Liver (tissue), 9 donors: ENCODE measurements around the gene SLC22A13. TPM values are rescaled to one million over a fixed set of nuclear protein-coding genes. Genes with fewer than 3 reads are reported as not detected.

ENCODE experiments used
- DNase-seq: peaks from one replicate; pipeline ENCODE4 v3.0.0-alpha.2; 2017; ENCODE audit warnings: low spot score
- H3K27ac ChIP-seq, 2 donors: one replicate each; pipeline ENCODE4 v1.7.0; 2013; ENCODE audit warnings: inconsistent platforms in 2 of 2, low read length in 2 of 2, control low read depth in 1 of 2, low read depth in 1 of 2, mild to moderate bottlenecking in 1 of 2
- H3K27me3 ChIP-seq, 4 donors: one replicate each; pipeline versions ENCODE4 v1.6.1 to v1.7.0; 2013; ENCODE audit warnings: low read length in 3 of 4, inconsistent platforms in 1 of 4, mild to moderate bottlenecking in 1 of 4, moderate library complexity in 1 of 4; ENCODE audit not compliant: control insufficient read depth in 4 of 4, insufficient read depth in 4 of 4
- H3K36me3 ChIP-seq, 4 donors: one replicate each; pipeline versions ENCODE4 v1.6.1 to v1.7.0; 2013; ENCODE audit warnings: low read length in 3 of 4, mild to moderate bottlenecking in 3 of 4, low read depth in 1 of 4, moderate library complexity in 1 of 4; ENCODE audit not compliant: control insufficient read depth in 4 of 4, insufficient read depth in 3 of 4
- H3K4me1 ChIP-seq, 4 donors: one replicate each; pipeline versions ENCODE4 v1.6.1 to v1.7.0; 2013; ENCODE audit warnings: low read length in 3 of 4, mild to moderate bottlenecking in 3 of 4, moderate library complexity in 1 of 4; ENCODE audit not compliant: control insufficient read depth in 4 of 4, insufficient read depth in 4 of 4
- H3K4me3 ChIP-seq, 3 donors: one replicate each; pipeline versions ENCODE4 v1.6.1 to v1.7.0; 2013; ENCODE audit warnings: low read length in 3 of 3, control low read depth in 1 of 3, low read depth in 1 of 3, mild to moderate bottlenecking in 1 of 3
- H3K9ac ChIP-seq, 2 donors: one replicate each; pipeline ENCODE4 v1.7.0; 2013; ENCODE audit warnings: low read length in 2 of 2, mild to moderate bottlenecking in 2 of 2, moderate library complexity in 2 of 2, control low read depth in 1 of 2, low read depth in 1 of 2
- H3K9me3 ChIP-seq, 4 donors: one replicate each; pipeline versions ENCODE4 v1.6.1 to v1.7.0; 2013; ENCODE audit warnings: low read length in 3 of 4; ENCODE audit not compliant: control insufficient read depth in 4 of 4
- FOXA1 ChIP-seq: IDR thresholded peaks from 2 replicates; pipeline ENCODE4 v1.6.1; 2016; ENCODE audit warnings: antibody characterized with exemption
- FOXA2 ChIP-seq: IDR thresholded peaks from 2 replicates; pipeline ENCODE4 v1.6.1; 2016; ENCODE audit warnings: antibody characterized with exemption
- HNF4A ChIP-seq, 2 donors: conservative IDR thresholded peaks; 2 replicates each; pipeline ENCODE4 v1.6.1; 2016; ENCODE audit warnings: antibody characterized with exemption in 2 of 2, mild to moderate bottlenecking in 2 of 2
- HNF4G ChIP-seq: IDR thresholded peaks from 2 replicates; pipeline ENCODE4 v1.6.1; 2016; ENCODE audit warnings: antibody characterized with exemption
- JUND ChIP-seq, 2 donors: IDR thresholded peaks; 2 replicates each; pipeline ENCODE4 v1.6.1; 2016; ENCODE audit warnings: antibody characterized with exemption in 2 of 2
- NR2F2 ChIP-seq: IDR thresholded peaks from 2 replicates; pipeline ENCODE4 v1.6.1; 2016; ENCODE audit warnings: antibody characterized with exemption
- RXRA ChIP-seq, 2 donors: IDR thresholded peaks; 2 replicates each; pipeline ENCODE4 v1.6.1; 2017 to 2018; ENCODE audit warnings: antibody characterized with exemption in 2 of 2, mild to moderate bottlenecking in 1 of 2
- TAF1 ChIP-seq: conservative IDR thresholded peaks from 2 replicates; pipeline ENCODE4 v1.6.1; 2016; ENCODE audit warnings: antibody characterized with exemption, mild to moderate bottlenecking
- YY1 ChIP-seq: IDR thresholded peaks from 2 replicates; pipeline ENCODE4 v1.6.1; 2016; ENCODE audit warnings: antibody characterized with exemption, mild to moderate bottlenecking
- WGBS: extraction: QIAGEN DNeasy Blood & Tissue Kit; methylation state at CpG from one replicate; pipeline ENCODE4 v1.1.7; 2013; 5-methylcytosine and 5-hydroxymethylcytosine counted together
- polyA plus RNA-seq, 2 donors: library from polyadenylated mRNA; stranded (reverse) in 1 of 2; unstranded in 1 of 2; fragments of 200-250 nt in 1 of 2; fragments of >200 nt in 1 of 2; fragmentation: Nextera tagmentation in 1 of 2; extraction: Ambion mirVana in 1 of 2; gene quantifications; one replicate each; pipeline versions ENCODE4 v1.2.1 to v1.2.3, GENCODE V29; 2013 to 2015
- total RNA-seq, 2 donors: library from RNA; depleted of rRNA; stranded (reverse); fragments of >200 nt; gene quantifications; one replicate each; pipeline ENCODE4 v1.2.3, GENCODE V29; 2014
- TF ChIP-seq, protein P1 (sequence below): IDR thresholded peaks from 2 replicates; pipeline ENCODE4 v1.6.1; 2016; ENCODE audit warnings: antibody characterized with exemption, mild to moderate bottlenecking
- TF ChIP-seq, protein P2 (sequence below): IDR thresholded peaks from 2 replicates; pipeline ENCODE4 v1.6.1; 2016; ENCODE audit warnings: antibody characterized with exemption
- TF ChIP-seq, protein P3 (sequence below): IDR thresholded peaks from 2 replicates; pipeline ENCODE4 v1.6.1; 2016; ENCODE audit warnings: antibody characterized with exemption
- TF ChIP-seq, protein P4 (sequence below): IDR thresholded peaks from 2 replicates; pipeline ENCODE4 v1.6.1; 2016; ENCODE audit warnings: antibody characterized with exemption
- TF ChIP-seq, protein P5 (sequence below): fragments of 150-350 bp; IDR thresholded peaks from 2 replicates; pipeline ENCODE4 v1.5.1; 2017; ENCODE audit warnings: improper control_type of control experiment, low read depth, low read length; ENCODE audit not compliant: missing input control
- donor health status: healthy.
- donor health status: healthy.
- donor health status: healthy.
- donor health status: healthy.
- donor health status: healthy.

The SLC22A13 gene
- total and polyA plus RNA-seq, 4 donors: 0.10 to 0.42 (median 0.14) TPM; not detected in 1

DNA sequence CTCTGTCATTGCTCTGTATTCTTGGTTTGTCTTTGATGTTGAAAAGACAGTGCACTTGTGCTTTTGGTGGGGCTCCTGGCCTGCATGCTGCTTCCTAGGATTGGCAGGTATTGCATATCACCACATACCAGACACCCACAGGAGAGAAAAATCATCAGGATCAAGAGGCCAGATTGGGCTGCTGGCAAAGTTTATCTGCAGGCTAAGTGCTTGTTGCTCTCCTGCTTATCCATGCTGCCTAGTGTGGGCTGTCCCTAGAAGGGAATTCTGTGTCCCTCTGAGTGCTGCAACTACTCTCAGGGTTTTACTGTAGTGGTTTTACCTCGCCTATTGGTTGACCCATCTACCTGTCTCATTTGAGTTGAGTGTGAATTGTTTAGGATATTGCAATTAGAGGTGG lies 833 bp upstream of the SLC22A13 start:
- H3K36me3 ChIP-seq: no peaks in the 10 kb centered on the region
- no peaks in the 10 kb centered on the region for H3K9me3 ChIP-seq
- TF ChIP-seq TAF1 (no peak), HNF4A (conservative IDR thresholded peaks at IDR 0.05) (no peak), FOXA1 (no peak), NR2F2 (no peak), FOXA2 (no peak), HNF4G (no peak)
- TF ChIP-seq, protein P1, sequence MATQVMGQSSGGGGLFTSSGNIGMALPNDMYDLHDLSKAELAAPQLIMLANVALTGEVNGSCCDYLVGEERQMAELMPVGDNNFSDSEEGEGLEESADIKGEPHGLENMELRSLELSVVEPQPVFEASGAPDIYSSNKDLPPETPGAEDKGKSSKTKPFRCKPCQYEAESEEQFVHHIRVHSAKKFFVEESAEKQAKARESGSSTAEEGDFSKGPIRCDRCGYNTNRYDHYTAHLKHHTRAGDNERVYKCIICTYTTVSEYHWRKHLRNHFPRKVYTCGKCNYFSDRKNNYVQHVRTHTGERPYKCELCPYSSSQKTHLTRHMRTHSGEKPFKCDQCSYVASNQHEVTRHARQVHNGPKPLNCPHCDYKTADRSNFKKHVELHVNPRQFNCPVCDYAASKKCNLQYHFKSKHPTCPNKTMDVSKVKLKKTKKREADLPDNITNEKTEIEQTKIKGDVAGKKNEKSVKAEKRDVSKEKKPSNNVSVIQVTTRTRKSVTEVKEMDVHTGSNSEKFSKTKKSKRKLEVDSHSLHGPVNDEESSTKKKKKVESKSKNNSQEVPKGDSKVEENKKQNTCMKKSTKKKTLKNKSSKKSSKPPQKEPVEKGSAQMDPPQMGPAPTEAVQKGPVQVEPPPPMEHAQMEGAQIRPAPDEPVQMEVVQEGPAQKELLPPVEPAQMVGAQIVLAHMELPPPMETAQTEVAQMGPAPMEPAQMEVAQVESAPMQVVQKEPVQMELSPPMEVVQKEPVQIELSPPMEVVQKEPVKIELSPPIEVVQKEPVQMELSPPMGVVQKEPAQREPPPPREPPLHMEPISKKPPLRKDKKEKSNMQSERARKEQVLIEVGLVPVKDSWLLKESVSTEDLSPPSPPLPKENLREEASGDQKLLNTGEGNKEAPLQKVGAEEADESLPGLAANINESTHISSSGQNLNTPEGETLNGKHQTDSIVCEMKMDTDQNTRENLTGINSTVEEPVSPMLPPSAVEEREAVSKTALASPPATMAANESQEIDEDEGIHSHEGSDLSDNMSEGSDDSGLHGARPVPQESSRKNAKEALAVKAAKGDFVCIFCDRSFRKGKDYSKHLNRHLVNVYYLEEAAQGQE: no peak
- TF ChIP-seq, protein P2, sequence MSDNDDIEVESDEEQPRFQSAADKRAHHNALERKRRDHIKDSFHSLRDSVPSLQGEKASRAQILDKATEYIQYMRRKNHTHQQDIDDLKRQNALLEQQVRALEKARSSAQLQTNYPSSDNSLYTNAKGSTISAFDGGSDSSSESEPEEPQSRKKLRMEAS: no peak
- TF ChIP-seq, protein P3, sequence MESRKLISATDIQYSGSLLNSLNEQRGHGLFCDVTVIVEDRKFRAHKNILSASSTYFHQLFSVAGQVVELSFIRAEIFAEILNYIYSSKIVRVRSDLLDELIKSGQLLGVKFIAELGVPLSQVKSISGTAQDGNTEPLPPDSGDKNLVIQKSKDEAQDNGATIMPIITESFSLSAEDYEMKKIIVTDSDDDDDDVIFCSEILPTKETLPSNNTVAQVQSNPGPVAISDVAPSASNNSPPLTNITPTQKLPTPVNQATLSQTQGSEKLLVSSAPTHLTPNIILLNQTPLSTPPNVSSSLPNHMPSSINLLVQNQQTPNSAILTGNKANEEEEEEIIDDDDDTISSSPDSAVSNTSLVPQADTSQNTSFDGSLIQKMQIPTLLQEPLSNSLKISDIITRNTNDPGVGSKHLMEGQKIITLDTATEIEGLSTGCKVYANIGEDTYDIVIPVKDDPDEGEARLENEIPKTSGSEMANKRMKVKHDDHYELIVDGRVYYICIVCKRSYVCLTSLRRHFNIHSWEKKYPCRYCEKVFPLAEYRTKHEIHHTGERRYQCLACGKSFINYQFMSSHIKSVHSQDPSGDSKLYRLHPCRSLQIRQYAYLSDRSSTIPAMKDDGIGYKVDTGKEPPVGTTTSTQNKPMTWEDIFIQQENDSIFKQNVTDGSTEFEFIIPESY: no peak
- TF ChIP-seq, protein P4, sequence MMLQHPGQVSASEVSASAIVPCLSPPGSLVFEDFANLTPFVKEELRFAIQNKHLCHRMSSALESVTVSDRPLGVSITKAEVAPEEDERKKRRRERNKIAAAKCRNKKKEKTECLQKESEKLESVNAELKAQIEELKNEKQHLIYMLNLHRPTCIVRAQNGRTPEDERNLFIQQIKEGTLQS: no peak
- TF ChIP-seq, protein P5, sequence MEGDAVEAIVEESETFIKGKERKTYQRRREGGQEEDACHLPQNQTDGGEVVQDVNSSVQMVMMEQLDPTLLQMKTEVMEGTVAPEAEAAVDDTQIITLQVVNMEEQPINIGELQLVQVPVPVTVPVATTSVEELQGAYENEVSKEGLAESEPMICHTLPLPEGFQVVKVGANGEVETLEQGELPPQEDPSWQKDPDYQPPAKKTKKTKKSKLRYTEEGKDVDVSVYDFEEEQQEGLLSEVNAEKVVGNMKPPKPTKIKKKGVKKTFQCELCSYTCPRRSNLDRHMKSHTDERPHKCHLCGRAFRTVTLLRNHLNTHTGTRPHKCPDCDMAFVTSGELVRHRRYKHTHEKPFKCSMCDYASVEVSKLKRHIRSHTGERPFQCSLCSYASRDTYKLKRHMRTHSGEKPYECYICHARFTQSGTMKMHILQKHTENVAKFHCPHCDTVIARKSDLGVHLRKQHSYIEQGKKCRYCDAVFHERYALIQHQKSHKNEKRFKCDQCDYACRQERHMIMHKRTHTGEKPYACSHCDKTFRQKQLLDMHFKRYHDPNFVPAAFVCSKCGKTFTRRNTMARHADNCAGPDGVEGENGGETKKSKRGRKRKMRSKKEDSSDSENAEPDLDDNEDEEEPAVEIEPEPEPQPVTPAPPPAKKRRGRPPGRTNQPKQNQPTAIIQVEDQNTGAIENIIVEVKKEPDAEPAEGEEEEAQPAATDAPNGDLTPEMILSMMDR: no peak
- H3K27ac ChIP-seq: no peak overlapping the region
- peaks cover 5 to 18% (median 12%) of the 10 kb centered on the region in 4 donors for H3K4me1 ChIP-seq
- DNase-seq: no peak
- H3K4me3 ChIP-seq: no peak overlapping the region
- 88% methylated on average over 1 of the region's 1 CpG for WGBS
- no peak overlapping the region for H3K9ac ChIP-seq
- H3K27me3 ChIP-seq: no peaks in the 10 kb centered on the region

DNA sequence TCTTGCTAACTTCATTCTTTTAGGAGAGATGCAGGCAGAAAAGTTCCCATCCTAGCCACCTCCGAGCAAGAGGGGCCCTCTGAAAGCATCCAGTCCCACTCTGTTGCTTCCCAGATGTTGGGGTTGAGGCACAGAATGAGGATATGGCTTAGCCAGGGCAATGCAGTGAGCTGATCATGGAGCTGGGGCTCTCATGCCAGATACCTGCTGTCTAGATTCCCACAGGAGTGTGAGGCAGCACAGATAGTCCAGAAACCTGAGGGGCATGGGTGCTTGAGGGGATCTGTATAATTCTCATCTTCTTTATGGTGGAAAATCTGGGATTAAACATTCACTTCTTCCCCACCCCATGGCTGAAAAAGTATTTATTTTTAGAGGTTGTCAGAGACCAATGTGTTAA lies 1.2 kb downstream of the SLC22A13 start:
- 95% methylated on average over 1 of the region's 1 CpG for WGBS
- H3K4me3 ChIP-seq: no peak overlapping the region
- DNase-seq: no peak
- no peak overlapping the region for H3K27ac ChIP-seq
- H3K36me3 ChIP-seq: no peaks in the 10 kb centered on the region
- no peak overlapping the region for H3K9ac ChIP-seq
- no peaks in the 10 kb centered on the region for H3K27me3 ChIP-seq
- no peaks in the 10 kb centered on the region for H3K9me3 ChIP-seq
- peaks cover 5 to 18% (median 12%) of the 10 kb centered on the region in 4 donors for H3K4me1 ChIP-seq
- TF ChIP-seq RXRA (IDR thresholded peaks at IDR 0.05) (no peak), NR2F2 (no peak), TAF1 (no peak), HNF4G (no peak), FOXA2 (no peak), YY1 (no peak), JUND (IDR thresholded peaks at IDR 0.05) (no peak), HNF4A (conservative IDR thresholded peaks at IDR 0.05) (no peak)
- TF ChIP-seq, protein P1: no peak
- TF ChIP-seq, protein P5: no peak
- TF ChIP-seq, protein P2: no peak
- TF ChIP-seq, protein P3: no peak
